GM21529 (cell line): ENCODE results near the gene SLC9A2.
A peak's percentile ranks its signal among the peaks of the same experiment; 100 is the strongest.

Experiments used
- ATAC-seq: cut with Tn5 transposase; IDR thresholded peaks from one replicate; pipeline ENCODE4 v1.9.1; 2021; ENCODE audit not compliant: unreplicated experiment

Gene SLC9A2

GRCh38 chr2:102724016-102724490 lies 104.7 kb downstream of the SLC9A2 start:
- no peak for ATAC-seq

GRCh38 chr2:102724553-102724952 lies 105.2 kb downstream of the SLC9A2 start:
- no peak for ATAC-seq

- ATAC-seq, result peak; percentile 61
Measured at GRCh38 chr2:102726128-102727087, 107.1 kb downstream of the SLC9A2 start.

GRCh38 chr2:102735416-102736109 lies 116.2 kb downstream of the SLC9A2 start:
- ATAC-seq, result no peak

GRCh38 chr2:102736110-102736409 lies 116.7 kb downstream of the SLC9A2 start:
- ATAC-seq, result peak; percentile 15

GRCh38 chr2:102736410-102737409 lies 117.4 kb downstream of the SLC9A2 start:
- ATAC-seq, result peak; percentile 93

- peak; percentile 38 for ATAC-seq
Measured at GRCh38 chr2:102737431-102737830, 118.1 kb downstream of the SLC9A2 start.

- ATAC-seq, result no peak
Measured at GRCh38 chr2:102743259-102743658, 123.9 kb downstream of the SLC9A2 start.

GRCh38 chr2:102748107-102748506 lies 128.8 kb downstream of the SLC9A2 start:
- ATAC-seq, result no peak

- ATAC-seq, result peak; percentile 88
Measured at GRCh38 chr2:102749938-102750337, 130.6 kb downstream of the SLC9A2 start.

- peak; percentile 43 for ATAC-seq
Measured at GRCh38 chr2:102753563-102754159, 134.3 kb downstream of the SLC9A2 start.

- no peak for ATAC-seq
Measured at GRCh38 chr2:102754456-102755145, 135.2 kb downstream of the SLC9A2 start.

- ATAC-seq, result no peak
Measured at GRCh38 chr2:102755284-102755683, 135.9 kb downstream of the SLC9A2 start.

- no peak for ATAC-seq
Measured at GRCh38 chr2:102758439-102758838, 139.1 kb downstream of the SLC9A2 start.
